Activated T-helper 1 cell treated with anti-CD3 and anti-CD28 coated beads, Interleukin-2, amount 50 U/mL, for 16 hours (primary cell): ENCODE results near the gene C10orf71.

Source experiments
- DNase-seq, 2 donors: peaks; one replicate each; pipeline ENCODE4 v3.0.0-alpha.2; 2020; ENCODE audit warnings: low read depth in 1 of 2, low spot score in 1 of 2

The C10orf71 gene

GRCh38 chr10:49272251-49273081 is 26.5 kb upstream of the C10orf71 start:
- DNase-seq: no peak

- DNase-seq: no peak
Measured at GRCh38 chr10:49273082-49273465, 25.9 kb upstream of the C10orf71 start.

GRCh38 chr10:49273626-49274025 is 25.3 kb upstream of the C10orf71 start:
- DNase-seq: no peak

- DNase-seq: no peak
Measured at GRCh38 chr10:49274886-49275285, 24.1 kb upstream of the C10orf71 start.

- DNase-seq: no peak
Measured at GRCh38 chr10:49275896-49276295, 23.1 kb upstream of the C10orf71 start.

GRCh38 chr10:49276596-49276995 is 22.4 kb upstream of the C10orf71 start:
- DNase-seq: no peak

- DNase-seq: no peak
Measured at GRCh38 chr10:49277973-49278372, 21.0 kb upstream of the C10orf71 start.

- no peak for DNase-seq
Measured at GRCh38 chr10:49278497-49278981, 20.4 kb upstream of the C10orf71 start.

- no peak for DNase-seq
Measured at GRCh38 chr10:49279015-49279880, 19.7 kb upstream of the C10orf71 start.

GRCh38 chr10:49280001-49280408 is 19.0 kb upstream of the C10orf71 start:
- DNase-seq: no peak

- no peak for DNase-seq
Measured at GRCh38 chr10:49281461-49281860, 17.5 kb upstream of the C10orf71 start.

GRCh38 chr10:49282306-49282705 is 16.7 kb upstream of the C10orf71 start:
- no peak for DNase-seq

- no peak for DNase-seq
Measured at GRCh38 chr10:49282879-49283341, 16.1 kb upstream of the C10orf71 start.

- DNase-seq: no peak
Measured at GRCh38 chr10:49283491-49283890, 15.5 kb upstream of the C10orf71 start.

GRCh38 chr10:49284356-49284755 is 14.6 kb upstream of the C10orf71 start:
- DNase-seq: no peak

- DNase-seq: no peak
Measured at GRCh38 chr10:49285232-49285631, 13.7 kb upstream of the C10orf71 start.

- DNase-seq: no peak
Measured at GRCh38 chr10:49286686-49287085, 12.3 kb upstream of the C10orf71 start.

GRCh38 chr10:49287689-49288340 is 11.2 kb upstream of the C10orf71 start:
- no peak for DNase-seq

- DNase-seq: no peak
Measured at GRCh38 chr10:49288341-49289065, 10.5 kb upstream of the C10orf71 start.

GRCh38 chr10:49289480-49289879 is 9.5 kb upstream of the C10orf71 start:
- no peak for DNase-seq

GRCh38 chr10:49290131-49290530 is 8.8 kb upstream of the C10orf71 start:
- DNase-seq: no peak
